GM23338 (cell line): Measurements from ENCODE around the gene PLD5. TPM values are rescaled to one million over a fixed set of nuclear protein-coding genes. Genes with fewer than 3 reads are reported as not detected.

Source experiments
- ATAC-seq: fragments of 200-7000 bp; cut with Tn5 transposase; 3 replicates; pipeline ENCODE4 v1.9.1; 2020
- DNase-seq: peaks from one replicate; pipeline ENCODE4 v3.0.0-alpha.2; 2015; ENCODE audit warnings: low spot score
- H2AFZ ChIP-seq: fragments of 200-600 bp; sonication (generic); 2 replicates; pipeline ENCODE4 v1.8.0; 2016; ENCODE audit warnings: antibody characterized with exemption, mild to moderate bottlenecking, moderate library complexity
- H3F3A ChIP-seq: fragments of 200-600 bp; sonication (generic); replicated peaks from 2 replicates; pipeline ENCODE4 v1.8.0; 2017; ENCODE audit warnings: antibody characterized with exemption, mixed run types, low read depth
- H3K27ac ChIP-seq: fragments of 200-600 bp; sonication (generic); 2 replicates; pipeline ENCODE4 v1.6.1; 2016; ENCODE audit warnings: low read depth
- H3K27me3 ChIP-seq: fragments of 200-600 bp; sonication (generic); 2 replicates; pipeline ENCODE4 v1.8.0; 2016; ENCODE audit warnings: mild to moderate bottlenecking, mixed run types, moderate library complexity; ENCODE audit not compliant: insufficient read depth
- H3K36me3 ChIP-seq: fragments of 200-600 bp; sonication (generic); 2 replicates; pipeline ENCODE4 v1.8.0; 2016; ENCODE audit warnings: mild to moderate bottlenecking; ENCODE audit not compliant: insufficient read depth
- H3K4me1 ChIP-seq: fragments of 200-600 bp; sonication (generic); 2 replicates; pipeline ENCODE4 v1.8.0; 2016; ENCODE audit warnings: mild to moderate bottlenecking, moderate library complexity; ENCODE audit not compliant: insufficient read depth
- H3K4me2 ChIP-seq: fragments of 200-600 bp; sonication (generic); 2 replicates; pipeline ENCODE4 v1.7.1; 2017; ENCODE audit warnings: mixed run types
- H3K4me3 ChIP-seq: fragments of 200-600 bp; sonication (generic); 2 replicates; pipeline ENCODE4 v1.6.1; 2016; ENCODE audit warnings: mixed run types
- H3K79me2 ChIP-seq: fragments of 200-600 bp; sonication (generic); replicated peaks from 2 replicates; pipeline ENCODE4 v1.8.0; 2017; ENCODE audit warnings: mild to moderate bottlenecking; ENCODE audit not compliant: insufficient read depth
- H3K9me2 ChIP-seq: fragments of 200-600 bp; sonication (generic); 2 replicates; pipeline ENCODE4 v1.8.0; 2017; ENCODE audit not compliant: insufficient read depth
- H4K20me1 ChIP-seq: fragments of 200-600 bp; sonication (generic); replicated peaks from 2 replicates; pipeline ENCODE4 v1.8.0; 2017; ENCODE audit warnings: mild to moderate bottlenecking; ENCODE audit not compliant: insufficient read depth
- H3K27ac Mint-ChIP-seq: 2 replicates; pipeline ENCODE4 v1.8.0; 2020; ENCODE audit warnings: inconsistent platforms, mild to moderate bottlenecking, moderate library complexity, mixed read lengths
- H3K27me3 Mint-ChIP-seq: 3 replicates; pipeline ENCODE4 v1.8.0; 2022; ENCODE audit warnings: low read depth, mild to moderate bottlenecking, moderate library complexity, mixed read lengths, inconsistent platforms; ENCODE audit not compliant: insufficient read depth, poor library complexity
- H3K36me3 Mint-ChIP-seq: 3 replicates; pipeline ENCODE4 v1.8.0; 2021; ENCODE audit warnings: low read depth, mild to moderate bottlenecking, inconsistent platforms, moderate library complexity, mixed read lengths
- H3K4me1 Mint-ChIP-seq: 3 replicates; pipeline ENCODE4 v1.8.0; 2020; ENCODE audit warnings: mild to moderate bottlenecking, inconsistent platforms, mixed read lengths
- H3K4me3 Mint-ChIP-seq: 3 replicates; pipeline ENCODE4 v1.8.0; 2021; ENCODE audit warnings: moderate library complexity, mild to moderate bottlenecking, inconsistent platforms, mixed read lengths
- H3K9me3 Mint-ChIP-seq: 3 replicates; pipeline ENCODE4 v1.8.0; 2020; ENCODE audit warnings: moderate library complexity, mild to moderate bottlenecking, inconsistent platforms, mixed read lengths
- EZH2phosphoT487 ChIP-seq: fragments of 200-600 bp; sonication (generic); IDR thresholded peaks from one replicate; pipeline ENCODE4 v1.8.1; 2018; ENCODE audit warnings: antibody characterized with exemption; ENCODE audit not compliant: unreplicated experiment
- NANOG ChIP-seq: IDR thresholded peaks from 2 replicates; pipeline ENCODE4 v1.6.1; 2016; ENCODE audit warnings: antibody characterized with exemption, borderline replicate concordance
- POLR2AphosphoS5 ChIP-seq: IDR thresholded peaks from 2 replicates; pipeline ENCODE4 v1.6.1; 2016; ENCODE audit warnings: antibody characterized with exemption, low read depth
- STAT1 ChIP-seq: IDR thresholded peaks from one replicate; pipeline ENCODE4 v1.6.1; 2016; ENCODE audit warnings: antibody characterized with exemption; ENCODE audit not compliant: unreplicated experiment
- polyA plus RNA-seq: library from polyadenylated mRNA; unstranded; fragments of >200 nt; fragmentation: Nextera tagmentation; extraction: Ambion mirVana; gene quantifications from 2 replicates; pipeline ENCODE4 v1.2.1, GENCODE V29; 2016
- total RNA-seq: library from RNA; depleted of rRNA; stranded (reverse); fragments of >200 nt; shearing (Covaris generic); gene quantifications from 2 replicates; pipeline ENCODE4 v1.2.3, GENCODE V29; 2014
- TF ChIP-seq, protein P1 (sequence below), 2 experiments: fragments of 200-600 bp in 1 of 2; sonication (generic) in 1 of 2; conservative IDR thresholded peaks; 2 replicates each; pipeline versions ENCODE4 v1.5.1 to v1.6.1; 2016 to 2017; ENCODE audit warnings: antibody characterized with exemption in 2 of 2, low read depth in 2 of 2, mild to moderate bottlenecking in 2 of 2, moderate library complexity in 1 of 2
- TF ChIP-seq, protein P2 (sequence below): fragments of 250-450 bp; sonication (Bioruptor Pico); IDR thresholded peaks from 2 replicates; pipeline ENCODE4 v1.5.0; 2020; ENCODE audit warnings: mild to moderate bottlenecking, moderate library complexity
- TF ChIP-seq, protein P3 (sequence below): IDR thresholded peaks from one replicate; pipeline ENCODE4 v1.6.1; 2018; ENCODE audit warnings: antibody characterized with exemption; ENCODE audit not compliant: unreplicated experiment

The PLD5 gene
- total and polyA plus RNA-seq, 2 experiments from 2014 or later = 5.5 to 5.8 TPM

DNA sequence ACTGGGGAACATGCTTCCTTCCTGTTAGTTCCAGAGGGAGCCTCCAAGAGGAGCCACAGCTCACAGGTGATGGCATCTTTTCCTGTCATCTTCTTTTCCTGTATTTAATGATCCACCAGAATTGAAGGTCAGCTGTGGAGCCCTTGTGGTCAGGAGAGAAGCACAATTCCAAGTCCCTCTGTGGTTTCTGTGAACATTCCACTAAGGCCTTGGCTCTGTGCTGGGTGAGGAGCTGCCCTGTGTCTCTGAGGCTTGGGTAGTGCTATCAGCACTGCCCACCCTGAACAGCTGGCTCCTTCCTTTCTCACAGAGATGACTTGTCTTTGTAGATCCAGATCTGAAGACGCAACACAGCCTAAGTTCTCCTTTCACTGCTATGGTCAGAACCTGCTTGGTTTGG lies 383.7 kb downstream of the PLD5 start:
- Mint-ChIP-seq H3K36me3 (peaks cover 15% of the 10 kb centered on the region), H3K27me3 (no peaks in the 10 kb centered on the region), H3K4me3 (no peak overlapping the region), H3K4me1 (peaks cover 1% of the 10 kb centered on the region; the same call in 1 of the 3 replicates), H3K9me3 (peaks cover 15% of the 10 kb centered on the region), H3K27ac (no peak overlapping the region)
- TF ChIP-seq POLR2AphosphoS5 (no peak), EZH2phosphoT487 (no peak)
- TF ChIP-seq, protein P1, sequence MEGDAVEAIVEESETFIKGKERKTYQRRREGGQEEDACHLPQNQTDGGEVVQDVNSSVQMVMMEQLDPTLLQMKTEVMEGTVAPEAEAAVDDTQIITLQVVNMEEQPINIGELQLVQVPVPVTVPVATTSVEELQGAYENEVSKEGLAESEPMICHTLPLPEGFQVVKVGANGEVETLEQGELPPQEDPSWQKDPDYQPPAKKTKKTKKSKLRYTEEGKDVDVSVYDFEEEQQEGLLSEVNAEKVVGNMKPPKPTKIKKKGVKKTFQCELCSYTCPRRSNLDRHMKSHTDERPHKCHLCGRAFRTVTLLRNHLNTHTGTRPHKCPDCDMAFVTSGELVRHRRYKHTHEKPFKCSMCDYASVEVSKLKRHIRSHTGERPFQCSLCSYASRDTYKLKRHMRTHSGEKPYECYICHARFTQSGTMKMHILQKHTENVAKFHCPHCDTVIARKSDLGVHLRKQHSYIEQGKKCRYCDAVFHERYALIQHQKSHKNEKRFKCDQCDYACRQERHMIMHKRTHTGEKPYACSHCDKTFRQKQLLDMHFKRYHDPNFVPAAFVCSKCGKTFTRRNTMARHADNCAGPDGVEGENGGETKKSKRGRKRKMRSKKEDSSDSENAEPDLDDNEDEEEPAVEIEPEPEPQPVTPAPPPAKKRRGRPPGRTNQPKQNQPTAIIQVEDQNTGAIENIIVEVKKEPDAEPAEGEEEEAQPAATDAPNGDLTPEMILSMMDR (conservative IDR thresholded peaks at IDR 0.05; ENCODE audit: low read depth in 2 of 2) = no peak
- no peak for DNase-seq
- Histone ChIP-seq H3F3A (no peaks in the 10 kb centered on the region), H3K9me2 (0 out of 2 replicates have a peak, but pooled peaks cover 5% of the 10 kb centered on the region), H3K4me2 (no peak overlapping the region), H4K20me1 (no peaks in the 10 kb centered on the region), H2AFZ (no peak overlapping the region), H3K27me3 (no peaks in the 10 kb centered on the region), H3K4me3 (no peak overlapping the region), H3K4me1 (no peaks in the 10 kb centered on the region), H3K27ac (no peak overlapping the region), H3K79me2 (no peaks in the 10 kb centered on the region), H3K36me3 (no peaks in the 10 kb centered on the region; the same call in 1 of the 2 replicates)
- no peak for ATAC-seq

DNA sequence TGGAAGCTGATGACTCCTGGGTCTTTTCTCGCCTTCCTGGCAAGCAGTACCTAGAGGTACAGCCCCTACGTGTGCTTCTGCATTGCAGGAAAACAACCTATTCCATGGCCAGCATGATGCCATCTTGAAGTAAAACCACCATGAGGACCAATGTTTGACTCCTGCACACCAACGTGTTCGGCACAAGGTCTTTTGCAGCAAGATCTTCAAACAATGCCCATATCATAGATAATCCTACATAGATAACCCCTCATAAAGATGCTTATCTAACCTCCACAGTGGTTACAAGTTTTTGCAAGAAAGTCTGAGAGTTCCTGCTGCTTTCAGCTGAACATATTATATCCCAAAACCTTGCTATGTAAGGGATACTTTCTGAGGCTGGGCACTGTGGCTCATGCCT lies 384.5 kb downstream of the PLD5 start:
- peaks cover 18% of the 10 kb centered on the region for H3K9me3 Mint-ChIP-seq
- no peaks in the 10 kb centered on the region for H3K27me3 Mint-ChIP-seq
- TF ChIP-seq, protein P1 (conservative IDR thresholded peaks at IDR 0.05; ENCODE audit: low read depth in 2 of 2) = no peak
- TF ChIP-seq, protein P2, sequence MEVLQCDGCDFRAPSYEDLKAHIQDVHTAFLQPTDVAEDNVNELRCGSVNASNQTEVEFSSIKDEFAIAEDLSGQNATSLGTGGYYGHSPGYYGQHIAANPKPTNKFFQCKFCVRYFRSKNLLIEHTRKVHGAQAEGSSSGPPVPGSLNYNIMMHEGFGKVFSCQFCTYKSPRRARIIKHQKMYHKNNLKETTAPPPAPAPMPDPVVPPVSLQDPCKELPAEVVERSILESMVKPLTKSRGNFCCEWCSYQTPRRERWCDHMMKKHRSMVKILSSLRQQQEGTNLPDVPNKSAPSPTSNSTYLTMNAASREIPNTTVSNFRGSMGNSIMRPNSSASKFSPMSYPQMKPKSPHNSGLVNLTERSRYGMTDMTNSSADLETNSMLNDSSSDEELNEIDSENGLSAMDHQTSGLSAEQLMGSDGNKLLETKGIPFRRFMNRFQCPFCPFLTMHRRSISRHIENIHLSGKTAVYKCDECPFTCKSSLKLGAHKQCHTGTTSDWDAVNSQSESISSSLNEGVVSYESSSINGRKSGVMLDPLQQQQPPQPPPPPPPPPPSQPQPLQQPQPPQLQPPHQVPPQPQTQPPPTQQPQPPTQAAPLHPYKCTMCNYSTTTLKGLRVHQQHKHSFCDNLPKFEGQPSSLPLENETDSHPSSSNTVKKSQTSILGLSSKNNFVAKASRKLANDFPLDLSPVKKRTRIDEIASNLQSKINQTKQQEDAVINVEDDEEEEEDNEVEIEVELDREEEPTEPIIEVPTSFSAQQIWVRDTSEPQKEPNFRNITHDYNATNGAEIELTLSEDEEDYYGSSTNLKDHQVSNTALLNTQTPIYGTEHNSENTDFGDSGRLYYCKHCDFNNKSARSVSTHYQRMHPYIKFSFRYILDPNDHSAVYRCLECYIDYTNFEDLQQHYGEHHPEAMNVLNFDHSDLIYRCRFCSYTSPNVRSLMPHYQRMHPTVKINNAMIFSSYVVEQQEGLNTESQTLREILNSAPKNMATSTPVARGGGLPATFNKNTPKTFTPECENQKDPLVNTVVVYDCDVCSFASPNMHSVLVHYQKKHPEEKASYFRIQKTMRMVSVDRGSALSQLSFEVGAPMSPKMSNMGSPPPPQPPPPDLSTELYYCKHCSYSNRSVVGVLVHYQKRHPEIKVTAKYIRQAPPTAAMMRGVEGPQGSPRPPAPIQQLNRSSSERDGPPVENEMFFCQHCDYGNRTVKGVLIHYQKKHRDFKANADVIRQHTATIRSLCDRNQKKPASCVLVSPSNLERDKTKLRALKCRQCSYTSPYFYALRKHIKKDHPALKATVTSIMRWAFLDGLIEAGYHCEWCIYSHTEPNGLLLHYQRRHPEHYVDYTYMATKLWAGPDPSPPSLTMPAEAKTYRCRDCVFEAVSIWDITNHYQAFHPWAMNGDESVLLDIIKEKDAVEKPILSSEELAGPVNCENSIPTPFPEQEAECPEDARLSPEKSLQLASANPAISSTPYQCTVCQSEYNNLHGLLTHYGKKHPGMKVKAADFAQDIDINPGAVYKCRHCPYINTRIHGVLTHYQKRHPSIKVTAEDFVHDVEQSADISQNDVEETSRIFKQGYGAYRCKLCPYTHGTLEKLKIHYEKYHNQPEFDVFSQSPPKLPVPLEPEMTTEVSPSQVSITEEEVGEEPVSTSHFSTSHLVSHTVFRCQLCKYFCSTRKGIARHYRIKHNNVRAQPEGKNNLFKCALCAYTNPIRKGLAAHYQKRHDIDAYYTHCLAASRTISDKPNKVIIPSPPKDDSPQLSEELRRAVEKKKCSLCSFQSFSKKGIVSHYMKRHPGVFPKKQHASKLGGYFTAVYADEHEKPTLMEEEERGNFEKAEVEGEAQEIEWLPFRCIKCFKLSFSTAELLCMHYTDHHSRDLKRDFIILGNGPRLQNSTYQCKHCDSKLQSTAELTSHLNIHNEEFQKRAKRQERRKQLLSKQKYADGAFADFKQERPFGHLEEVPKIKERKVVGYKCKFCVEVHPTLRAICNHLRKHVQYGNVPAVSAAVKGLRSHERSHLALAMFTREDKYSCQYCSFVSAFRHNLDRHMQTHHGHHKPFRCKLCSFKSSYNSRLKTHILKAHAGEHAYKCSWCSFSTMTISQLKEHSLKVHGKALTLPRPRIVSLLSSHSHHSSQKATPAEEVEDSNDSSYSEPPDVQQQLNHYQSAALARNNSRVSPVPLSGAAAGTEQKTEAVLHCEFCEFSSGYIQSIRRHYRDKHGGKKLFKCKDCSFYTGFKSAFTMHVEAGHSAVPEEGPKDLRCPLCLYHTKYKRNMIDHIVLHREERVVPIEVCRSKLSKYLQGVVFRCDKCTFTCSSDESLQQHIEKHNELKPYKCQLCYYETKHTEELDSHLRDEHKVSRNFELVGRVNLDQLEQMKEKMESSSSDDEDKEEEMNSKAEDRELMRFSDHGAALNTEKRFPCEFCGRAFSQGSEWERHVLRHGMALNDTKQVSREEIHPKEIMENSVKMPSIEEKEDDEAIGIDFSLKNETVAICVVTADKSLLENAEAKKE (CRISPR knock-in tag) = no peak
- no peak for TF ChIP-seq STAT1
- TF ChIP-seq, protein P3, sequence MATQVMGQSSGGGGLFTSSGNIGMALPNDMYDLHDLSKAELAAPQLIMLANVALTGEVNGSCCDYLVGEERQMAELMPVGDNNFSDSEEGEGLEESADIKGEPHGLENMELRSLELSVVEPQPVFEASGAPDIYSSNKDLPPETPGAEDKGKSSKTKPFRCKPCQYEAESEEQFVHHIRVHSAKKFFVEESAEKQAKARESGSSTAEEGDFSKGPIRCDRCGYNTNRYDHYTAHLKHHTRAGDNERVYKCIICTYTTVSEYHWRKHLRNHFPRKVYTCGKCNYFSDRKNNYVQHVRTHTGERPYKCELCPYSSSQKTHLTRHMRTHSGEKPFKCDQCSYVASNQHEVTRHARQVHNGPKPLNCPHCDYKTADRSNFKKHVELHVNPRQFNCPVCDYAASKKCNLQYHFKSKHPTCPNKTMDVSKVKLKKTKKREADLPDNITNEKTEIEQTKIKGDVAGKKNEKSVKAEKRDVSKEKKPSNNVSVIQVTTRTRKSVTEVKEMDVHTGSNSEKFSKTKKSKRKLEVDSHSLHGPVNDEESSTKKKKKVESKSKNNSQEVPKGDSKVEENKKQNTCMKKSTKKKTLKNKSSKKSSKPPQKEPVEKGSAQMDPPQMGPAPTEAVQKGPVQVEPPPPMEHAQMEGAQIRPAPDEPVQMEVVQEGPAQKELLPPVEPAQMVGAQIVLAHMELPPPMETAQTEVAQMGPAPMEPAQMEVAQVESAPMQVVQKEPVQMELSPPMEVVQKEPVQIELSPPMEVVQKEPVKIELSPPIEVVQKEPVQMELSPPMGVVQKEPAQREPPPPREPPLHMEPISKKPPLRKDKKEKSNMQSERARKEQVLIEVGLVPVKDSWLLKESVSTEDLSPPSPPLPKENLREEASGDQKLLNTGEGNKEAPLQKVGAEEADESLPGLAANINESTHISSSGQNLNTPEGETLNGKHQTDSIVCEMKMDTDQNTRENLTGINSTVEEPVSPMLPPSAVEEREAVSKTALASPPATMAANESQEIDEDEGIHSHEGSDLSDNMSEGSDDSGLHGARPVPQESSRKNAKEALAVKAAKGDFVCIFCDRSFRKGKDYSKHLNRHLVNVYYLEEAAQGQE = no peak
- TF ChIP-seq POLR2AphosphoS5 = no peak
- TF ChIP-seq NANOG = no peak

More for the DNA sequence above, 384.5 kb downstream of the PLD5 start:
- Histone ChIP-seq H2AFZ (no peak overlapping the region), H3K9me2 (0 out of 2 replicates have a peak, but pooled peaks cover 5% of the 10 kb centered on the region), H3K27ac (no peak overlapping the region), H3K27me3 (no peaks in the 10 kb centered on the region), H4K20me1 (no peaks in the 10 kb centered on the region), H3K4me2 (no peak overlapping the region), H3K79me2 (no peaks in the 10 kb centered on the region), H3K4me1 (no peaks in the 10 kb centered on the region), H3F3A (no peaks in the 10 kb centered on the region), H3K4me3 (no peak overlapping the region), H3K36me3 (no peaks in the 10 kb centered on the region; the same call in 1 of the 2 replicates)
- DNase-seq = no peak
- Mint-ChIP-seq H3K4me1 (no peaks in the 10 kb centered on the region; the same call in 2 of the 3 replicates), H3K36me3 (peaks cover 21% of the 10 kb centered on the region), H3K4me3 (no peak overlapping the region), H3K27ac (no peak overlapping the region)
- ATAC-seq = no peak
